ENCODE results near the gene ZC3H18. TPM values are rescaled to one million over a fixed set of nuclear protein-coding genes. Genes with fewer than 3 reads are reported as not detected.

The ZC3H18 gene
- total RNA-seq, 1 donor from 2014 or later: 92.9 TPM

DNA sequence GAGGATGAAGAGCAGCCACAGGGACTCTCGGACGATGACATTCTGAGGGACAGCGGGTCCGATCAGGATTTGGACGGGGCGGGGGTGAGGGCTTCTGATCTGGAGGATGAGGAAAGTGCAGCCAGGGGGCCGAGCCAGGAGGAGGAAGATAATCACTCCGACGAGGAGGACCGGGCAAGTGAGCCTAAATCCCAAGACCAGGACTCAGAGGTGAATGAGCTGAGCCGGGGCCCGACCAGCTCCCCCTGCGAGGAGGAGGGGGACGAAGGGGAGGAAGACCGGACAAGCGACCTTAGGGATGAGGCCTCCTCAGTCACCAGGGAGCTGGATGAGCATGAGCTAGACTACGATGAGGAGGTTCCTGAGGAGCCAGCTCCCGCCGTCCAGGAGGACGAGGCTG lies 7.0 kb downstream of the ZC3H18 start:
- intact Hi-C loops (cut with micrococcal nuclease): no loop called here

DNA sequence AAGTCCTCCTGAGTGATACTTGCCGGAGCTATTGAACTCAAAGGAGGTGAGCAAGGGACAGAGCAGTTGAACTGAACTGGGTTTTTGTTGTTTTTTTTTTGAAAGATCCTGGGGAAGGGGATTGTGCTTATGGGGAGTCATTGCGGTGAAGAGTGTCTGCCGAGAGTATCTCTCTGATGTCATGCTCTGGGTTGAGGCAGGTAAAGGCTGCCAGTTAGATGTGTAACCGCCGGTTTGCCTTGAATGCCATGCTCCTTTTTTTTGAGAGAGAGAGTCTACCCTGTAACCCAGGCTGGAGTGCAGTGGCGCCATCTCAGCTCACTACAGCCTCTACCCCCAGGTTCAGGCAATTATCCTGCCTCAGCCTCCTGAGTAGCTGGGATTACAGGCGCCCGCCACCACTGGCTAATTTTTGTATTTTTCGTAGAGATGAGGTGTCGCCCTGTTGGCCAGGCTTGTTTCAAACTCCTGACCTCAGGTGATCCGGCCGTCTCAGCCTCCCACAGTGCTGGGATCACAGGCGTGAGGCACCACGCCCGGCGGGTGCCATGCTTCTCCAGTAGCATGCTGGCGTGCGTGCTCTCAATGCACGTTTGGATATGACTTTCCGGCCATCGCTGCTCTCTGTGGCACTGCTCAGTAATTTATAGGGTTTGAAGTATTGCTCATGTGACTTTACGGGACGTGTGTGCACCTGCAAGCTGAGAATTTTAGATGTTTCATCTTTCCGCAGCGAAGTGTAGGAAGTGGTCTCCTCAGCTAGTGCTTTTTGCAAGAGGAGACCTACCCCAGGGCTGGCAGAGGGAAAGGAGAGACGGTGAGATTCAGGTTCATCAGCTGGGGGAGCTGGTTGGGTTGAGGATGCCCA lies 8.5 kb downstream of the ZC3H18 start:
- intact Hi-C loops (cut with micrococcal nuclease): no loop called here

DNA sequence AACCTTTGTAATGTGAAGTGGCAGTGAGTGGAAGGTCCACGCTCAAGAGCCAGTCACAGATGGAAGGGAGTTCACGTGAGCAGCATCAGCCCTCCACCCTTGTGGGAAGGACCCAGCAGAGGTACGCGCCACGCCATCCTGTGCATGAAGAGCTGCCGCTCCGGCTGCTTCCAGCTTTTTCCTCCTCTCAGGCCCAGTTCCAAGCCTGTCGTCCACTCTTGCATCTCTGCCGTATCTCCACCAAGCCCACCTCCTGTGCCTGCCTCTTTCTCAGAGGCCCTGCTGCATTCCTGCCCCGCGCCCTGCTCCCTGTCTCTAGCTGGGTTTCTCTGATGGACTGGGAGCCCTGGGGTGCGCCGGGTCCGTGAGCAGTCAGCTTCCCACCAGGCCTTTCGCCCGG lies 10.2 kb downstream of the ZC3H18 start:
- intact Hi-C loops (cut with micrococcal nuclease): no loop called here

DNA sequence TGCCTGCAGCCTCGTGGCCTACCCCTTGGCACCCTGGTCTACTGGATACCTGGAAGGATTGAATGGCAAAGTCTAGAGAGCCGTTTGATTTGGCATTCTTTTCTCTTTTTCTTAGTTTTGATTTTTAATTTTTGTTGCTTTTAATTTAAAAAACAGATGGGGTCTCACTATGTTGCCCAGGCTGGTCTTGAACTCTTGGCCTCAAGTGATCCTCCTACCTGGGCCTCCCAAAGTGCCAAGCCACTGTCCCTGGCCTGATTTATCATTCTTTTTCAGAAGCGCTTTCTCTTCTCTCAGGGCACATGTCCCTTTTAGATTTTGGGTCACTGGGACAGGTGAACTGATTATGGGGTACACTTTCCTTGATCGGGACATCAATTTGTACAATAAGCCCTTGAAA lies 10.8 kb downstream of the ZC3H18 start:
- intact Hi-C loops (cut with micrococcal nuclease): no loop called here

DNA sequence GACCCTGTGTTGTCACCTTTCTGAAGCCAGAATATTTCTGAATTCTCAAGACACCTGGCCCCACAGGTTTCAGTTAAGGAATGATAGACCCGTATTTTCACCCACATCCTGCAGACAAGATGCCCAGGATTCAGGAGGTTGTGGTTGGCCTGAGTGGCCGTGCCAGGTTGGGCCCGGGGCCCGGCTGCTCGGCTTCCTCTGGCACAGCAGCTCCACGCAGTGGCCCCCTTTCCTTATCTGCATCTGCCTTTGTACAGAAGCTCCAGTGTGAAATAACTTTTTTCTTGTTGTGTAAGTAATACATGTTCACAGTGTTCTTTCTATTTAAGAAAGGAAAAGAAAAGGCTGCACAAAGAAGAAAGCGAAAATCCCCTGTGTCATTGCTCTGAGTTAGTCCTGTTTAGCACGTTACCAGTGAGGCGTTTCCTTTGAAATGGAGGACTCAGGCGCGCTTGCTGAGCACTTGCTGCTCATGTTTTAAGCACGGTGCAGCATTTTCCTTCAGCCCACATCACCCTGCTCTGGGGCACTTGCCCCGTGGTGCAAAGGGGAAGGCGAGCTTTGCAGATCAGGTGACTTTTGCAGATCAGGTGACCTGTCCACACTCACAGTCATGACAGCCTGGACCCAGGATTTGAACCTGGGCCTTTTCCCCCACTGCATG lies 12.8 kb downstream of the ZC3H18 start:
- intact Hi-C loops (cut with micrococcal nuclease): no loop called here

DNA sequence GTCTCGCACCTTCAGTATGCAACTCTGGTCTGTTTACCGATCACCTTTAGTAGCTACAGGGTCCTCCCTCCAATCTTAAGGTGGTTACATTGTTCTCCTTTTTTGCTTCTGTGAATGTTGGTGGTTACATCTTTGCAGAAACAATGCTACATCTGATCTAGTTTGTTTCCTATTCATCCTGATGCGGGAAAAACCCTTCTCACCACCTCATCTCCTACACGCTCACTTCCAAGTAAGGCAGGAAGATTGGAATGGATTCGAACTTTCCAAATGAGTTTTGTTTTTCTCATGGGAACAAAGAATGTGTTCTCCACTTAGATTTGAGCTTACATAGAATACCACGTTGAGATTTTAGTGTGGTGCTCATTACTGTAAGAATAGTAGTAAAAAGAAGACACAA lies 14.5 kb downstream of the ZC3H18 start:
- intact Hi-C loops (cut with micrococcal nuclease): no loop called here

DNA sequence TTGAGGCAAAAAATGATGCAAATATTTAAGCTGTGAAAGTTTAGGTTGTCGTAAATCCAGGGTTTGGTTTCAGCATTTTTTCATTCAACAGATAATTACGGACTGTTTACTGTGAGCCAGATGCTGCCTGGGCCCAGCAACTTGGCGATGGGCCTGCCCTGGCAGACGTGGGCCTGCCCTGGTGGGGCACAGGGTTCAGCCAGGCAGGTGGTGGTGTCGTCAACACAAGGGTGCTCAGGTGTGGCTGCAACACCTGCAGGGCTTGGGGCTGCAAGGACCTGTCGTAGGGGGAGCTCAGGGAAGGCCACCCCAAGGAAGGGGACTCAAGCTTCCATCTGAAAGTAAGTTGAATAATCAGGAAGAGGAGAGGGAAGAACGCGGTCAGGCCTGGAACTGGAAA lies 15.1 kb downstream of the ZC3H18 start:
- intact Hi-C loops (cut with micrococcal nuclease): no loop called here

DNA sequence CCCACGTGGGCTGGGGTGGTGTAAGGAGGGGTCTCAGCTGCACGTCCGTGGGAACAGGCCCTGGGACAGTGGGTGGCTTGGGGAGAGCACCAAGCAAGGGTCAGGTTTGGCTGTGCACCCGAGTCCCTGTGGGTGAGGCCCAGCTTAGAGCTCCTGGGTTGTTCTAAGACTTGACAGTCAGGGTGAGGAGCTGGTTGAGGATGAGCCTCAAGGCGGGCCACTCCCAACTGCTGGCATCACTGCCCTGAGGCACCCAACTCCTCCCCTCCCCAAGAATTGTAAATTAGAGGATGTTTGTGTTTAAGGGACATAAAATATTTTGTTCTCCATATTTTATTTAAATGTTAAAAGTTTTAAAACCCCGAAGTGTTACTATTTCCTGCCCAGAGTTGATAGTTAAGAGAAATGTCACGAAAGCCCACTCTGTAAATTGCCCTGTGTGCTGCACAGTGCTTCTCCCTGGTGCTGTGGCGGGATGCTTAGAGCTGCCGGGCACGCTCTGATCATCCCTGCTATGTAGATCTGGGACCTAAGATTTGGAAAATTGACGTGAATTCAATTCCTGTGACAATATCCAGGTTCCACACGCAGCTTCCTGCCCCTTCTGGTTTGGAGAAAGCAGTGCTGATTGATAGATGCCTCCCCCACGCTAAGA lies 15.9 kb downstream of the ZC3H18 start:
- intact Hi-C loops (cut with micrococcal nuclease): no loop called here

DNA sequence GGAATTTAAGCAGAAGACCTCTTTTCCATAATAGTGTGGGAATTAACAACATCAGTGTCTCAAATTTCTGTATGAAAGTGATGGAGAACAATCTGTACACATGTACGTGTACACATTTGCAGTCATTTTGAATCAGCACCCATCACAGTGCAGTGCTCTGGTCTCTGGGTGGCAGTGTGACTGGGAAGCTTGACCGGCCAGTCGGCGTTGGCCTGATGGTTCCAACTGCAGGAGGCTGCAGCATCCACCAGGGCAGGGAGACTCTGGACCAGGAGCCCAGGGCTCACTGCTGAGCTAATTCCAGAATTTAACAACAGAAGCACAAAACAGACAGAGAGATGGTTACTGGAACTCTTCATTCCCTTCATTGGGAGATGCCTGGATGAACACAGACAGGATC lies 17.9 kb downstream of the ZC3H18 start:
- intact Hi-C loops (cut with micrococcal nuclease): no loop called here

DNA sequence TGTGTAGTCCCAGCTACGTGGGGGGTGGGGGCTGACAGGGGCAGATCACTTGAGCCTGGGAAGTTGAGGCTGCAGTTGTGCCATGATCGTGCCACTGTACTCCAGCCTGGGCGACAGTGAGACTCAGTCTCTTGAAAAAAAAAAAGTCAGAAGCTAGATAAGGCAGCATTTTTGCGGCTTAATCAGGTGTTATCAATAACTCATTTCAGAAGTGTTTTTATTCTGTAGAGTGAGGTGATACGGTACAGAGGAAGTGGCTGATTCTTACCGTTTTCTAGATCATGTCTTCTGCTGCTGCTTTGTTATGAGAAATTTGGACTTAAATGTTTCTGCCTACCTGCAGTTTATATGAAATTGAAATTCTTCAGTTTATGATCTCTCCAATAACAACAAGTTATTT lies 18.6 kb downstream of the ZC3H18 start:
- intact Hi-C loops (cut with micrococcal nuclease): no loop called here

DNA sequence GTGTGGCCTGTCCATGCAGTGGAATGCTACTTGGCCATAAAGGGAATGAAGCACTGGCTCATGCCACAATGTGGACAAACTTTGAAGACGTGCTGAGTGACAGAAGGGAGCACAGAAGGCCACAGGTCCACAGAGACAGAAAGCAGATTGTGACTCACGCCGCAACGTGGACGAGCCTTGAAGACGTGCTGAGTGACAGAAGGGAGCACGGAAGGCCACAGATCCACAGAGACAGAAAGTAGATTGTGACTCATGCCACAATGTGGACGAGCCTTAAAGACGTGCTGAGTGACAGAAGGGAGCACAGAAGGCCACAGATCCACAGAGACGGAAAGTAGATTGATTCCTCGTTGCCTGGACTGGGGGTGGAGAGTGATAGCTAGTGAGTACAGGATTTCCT lies 19.2 kb downstream of the ZC3H18 start:
- intact Hi-C loops (cut with micrococcal nuclease): no loop called here

DNA sequence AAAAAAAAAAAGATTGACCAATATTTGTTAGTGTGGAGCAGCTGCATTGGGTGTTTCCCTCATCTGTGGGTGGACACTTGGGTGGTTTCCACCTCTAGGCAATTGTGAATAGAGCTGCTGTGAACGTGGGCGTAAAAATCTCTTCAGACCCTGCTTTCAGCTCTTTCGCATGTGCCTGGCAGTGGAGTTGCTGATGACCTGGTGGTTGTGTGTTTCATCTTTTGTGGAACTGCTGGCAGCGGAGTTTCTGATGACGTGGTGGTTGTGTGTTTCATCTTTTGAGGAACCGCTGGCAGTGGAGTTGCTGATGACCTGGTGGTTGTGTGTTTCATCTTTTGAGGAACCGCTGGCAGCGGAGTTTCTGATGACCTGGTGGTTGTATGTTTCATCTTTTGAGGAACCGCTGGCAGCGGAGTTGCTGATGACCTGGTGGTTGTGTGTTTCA lies 21.4 kb downstream of the ZC3H18 start:
- intact Hi-C loops (cut with micrococcal nuclease): no loop called here

DNA sequence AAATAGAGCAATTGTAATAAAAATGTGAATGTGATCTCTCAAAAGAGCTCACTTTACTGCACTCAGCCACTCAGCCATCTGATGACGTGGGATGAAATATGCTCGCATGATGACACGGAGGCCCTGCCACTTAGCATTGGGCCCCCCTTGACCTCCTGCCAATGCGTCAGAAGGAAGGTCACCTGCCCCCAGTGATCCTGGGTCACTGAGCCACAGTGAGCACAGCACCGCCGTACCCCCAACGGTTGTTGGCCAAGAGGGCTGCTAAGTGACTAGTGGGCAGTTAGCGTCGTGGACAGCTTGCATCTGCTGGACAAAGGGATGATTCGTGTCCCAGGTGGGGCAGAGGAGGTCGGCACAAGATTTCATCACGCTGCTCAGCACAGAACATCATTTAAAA lies 22.9 kb downstream of the ZC3H18 start:
- intact Hi-C loops (cut with micrococcal nuclease): no loop called here

DNA sequence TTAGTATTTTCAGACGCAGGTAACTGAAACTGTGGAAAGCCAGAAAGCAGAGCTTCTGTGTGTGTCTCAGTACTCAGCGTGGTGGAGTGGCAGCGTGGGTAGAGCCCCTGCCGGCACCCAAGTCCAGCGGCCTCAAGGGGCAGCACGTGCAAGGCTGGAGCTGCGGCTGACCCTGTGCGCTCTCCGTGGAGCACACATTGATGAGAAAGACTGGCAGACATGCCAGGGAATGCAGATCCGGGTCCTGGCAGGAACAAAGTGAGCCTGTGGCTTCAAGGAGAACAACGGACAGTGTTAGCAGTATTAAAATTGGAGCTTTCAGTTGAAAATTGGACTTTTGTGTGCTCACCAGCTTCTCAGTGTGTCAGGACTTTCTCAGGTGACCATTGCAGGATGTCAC lies 23.3 kb downstream of the ZC3H18 start:
- intact Hi-C loops (cut with micrococcal nuclease): no loop called here

DNA sequence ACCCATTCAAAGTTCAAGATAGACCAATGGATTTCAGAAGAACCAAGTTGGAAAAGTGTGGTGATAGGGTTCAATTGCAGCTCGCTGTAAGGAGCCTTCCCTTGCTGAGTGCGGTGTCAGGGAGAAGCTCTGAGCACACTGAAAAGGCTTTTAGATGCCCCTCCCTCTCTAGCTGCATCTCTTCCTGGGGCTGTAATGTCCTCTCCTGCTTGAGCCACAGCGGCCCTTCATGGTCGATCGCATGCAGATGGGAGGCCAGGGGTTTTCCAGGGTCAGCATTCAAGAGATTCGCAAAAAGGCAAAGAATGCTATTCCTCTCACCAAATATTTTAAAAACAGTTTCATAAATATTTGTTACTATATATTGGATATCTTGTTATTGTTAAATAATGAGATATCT lies 23.7 kb downstream of the ZC3H18 start:
- intact Hi-C loops (cut with micrococcal nuclease): no loop called here

DNA sequence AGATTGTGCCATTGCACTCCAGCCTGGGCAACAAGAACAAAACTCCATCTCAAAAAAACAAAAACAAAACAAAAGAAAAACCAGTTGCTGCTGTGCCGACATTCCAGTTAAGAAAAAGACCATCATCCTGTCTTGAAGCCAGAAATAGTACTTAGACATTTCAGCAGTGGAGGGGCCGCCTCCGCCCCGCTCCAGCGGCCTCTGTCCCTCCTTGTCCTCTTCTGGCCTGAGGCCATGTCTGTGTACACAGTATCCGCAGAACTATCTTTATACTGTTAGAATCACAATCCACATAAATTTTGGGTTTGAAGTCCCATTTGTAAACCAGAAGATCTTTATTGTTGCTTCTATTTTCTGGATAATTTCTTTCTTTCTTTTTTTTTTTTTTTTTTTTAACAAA lies 24.9 kb downstream of the ZC3H18 start:
- intact Hi-C loops (cut with micrococcal nuclease): no loop called here

DNA sequence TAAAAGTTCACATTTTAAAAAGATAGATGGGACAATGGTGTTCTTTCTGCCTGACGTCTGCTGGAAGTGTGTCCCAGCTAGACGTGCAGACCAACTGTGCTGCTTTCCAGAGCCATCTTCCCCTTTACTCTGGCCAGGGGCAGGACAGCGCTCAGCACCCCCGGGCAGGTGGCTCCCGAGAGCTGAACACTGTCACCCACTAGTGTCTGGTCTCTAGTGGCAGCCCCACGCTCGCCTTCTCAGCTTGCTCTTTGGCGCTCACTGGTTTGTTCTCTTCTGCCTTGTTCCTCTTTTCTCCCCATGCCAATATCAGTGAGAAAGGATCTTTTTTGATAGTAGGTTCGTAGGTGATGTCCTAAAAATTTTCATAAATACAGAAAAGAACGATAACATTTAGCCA lies 25.7 kb downstream of the ZC3H18 start:
- intact Hi-C loops (cut with micrococcal nuclease): no loop called here

DNA sequence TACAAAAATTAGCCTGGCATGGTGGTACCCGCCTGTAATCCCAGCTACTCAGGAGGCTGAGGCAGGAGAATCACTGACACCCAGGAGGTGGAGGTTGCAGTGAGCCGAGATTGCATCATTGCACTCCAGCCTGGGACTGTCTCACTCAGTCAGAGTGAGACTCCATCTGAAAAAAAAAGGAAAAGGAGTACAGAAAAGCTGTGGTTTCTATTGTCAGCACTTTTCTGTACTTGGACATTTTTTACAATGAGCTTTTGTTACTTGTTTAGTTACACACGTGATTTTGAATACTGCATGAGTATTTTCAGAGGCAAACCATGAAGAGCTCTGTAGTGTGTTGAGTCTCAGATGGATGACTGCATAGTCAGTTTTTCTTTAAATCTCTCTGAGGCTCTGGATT lies 26.3 kb downstream of the ZC3H18 start:
- intact Hi-C loops (cut with micrococcal nuclease): no loop called here

DNA sequence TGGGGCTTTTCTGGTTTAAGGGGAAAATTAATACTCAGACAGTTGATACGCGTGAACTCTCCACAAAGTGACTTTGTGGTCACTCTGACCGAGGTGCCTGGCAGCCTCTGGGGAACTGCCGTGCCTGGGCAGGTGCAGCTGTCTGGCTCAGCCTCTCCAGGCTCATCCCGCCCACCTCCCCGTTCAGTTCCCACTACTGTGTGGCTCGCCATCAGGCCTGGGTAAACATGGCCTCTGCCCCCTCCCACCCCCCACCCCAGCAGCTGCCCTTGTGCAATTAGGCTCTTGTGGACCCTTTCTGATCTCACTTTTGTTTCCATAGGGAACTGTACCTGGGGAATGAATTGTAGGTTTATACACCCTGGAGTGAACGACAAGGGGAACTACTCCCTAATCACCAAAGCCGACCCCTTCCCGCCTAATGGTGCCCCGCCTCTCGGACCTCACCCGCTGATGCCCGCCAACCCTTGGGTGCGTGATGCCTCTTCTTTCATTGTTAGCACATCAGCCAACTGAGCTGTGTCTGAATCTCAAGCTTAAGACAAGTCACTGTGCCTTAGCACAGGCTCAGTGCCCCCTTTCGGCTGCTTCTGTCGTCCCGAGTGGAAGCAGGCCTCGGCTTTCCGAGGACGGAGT lies 27.8 kb downstream of the ZC3H18 start:
- intact Hi-C loops (cut with micrococcal nuclease): no loop called here

DNA sequence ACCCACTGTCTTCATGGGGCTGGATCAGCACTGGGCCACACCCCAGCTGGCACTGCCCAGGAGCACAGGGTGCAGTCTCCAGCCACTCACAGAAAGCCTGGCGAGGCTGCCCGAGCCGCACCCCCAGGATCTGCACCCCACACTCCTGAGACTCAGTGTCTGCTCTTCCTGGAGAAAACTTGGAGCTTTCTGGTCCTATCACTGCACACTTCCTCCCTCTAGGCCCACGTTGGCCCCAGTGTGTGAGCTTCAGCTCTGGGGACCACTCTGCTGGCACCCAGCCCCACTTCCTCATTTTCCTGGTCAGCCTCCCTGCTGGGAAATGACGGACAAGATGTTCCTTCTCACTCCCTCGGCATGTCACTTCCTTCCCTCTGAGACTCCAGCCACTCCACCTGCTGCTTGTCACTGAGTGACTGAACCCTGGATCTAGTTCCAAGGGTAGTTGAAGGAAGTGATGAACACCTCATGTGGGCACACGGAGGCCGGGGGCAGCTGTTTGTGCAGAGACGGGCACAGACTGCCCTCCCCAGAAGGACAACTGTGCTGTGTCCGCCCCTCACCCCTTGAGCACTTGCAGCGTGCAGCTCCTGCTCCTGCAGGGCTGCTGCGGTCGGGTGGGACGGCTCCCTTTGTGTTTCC lies 29.0 kb downstream of the ZC3H18 start:
- intact Hi-C loops (cut with micrococcal nuclease): no loop called here

DNA sequence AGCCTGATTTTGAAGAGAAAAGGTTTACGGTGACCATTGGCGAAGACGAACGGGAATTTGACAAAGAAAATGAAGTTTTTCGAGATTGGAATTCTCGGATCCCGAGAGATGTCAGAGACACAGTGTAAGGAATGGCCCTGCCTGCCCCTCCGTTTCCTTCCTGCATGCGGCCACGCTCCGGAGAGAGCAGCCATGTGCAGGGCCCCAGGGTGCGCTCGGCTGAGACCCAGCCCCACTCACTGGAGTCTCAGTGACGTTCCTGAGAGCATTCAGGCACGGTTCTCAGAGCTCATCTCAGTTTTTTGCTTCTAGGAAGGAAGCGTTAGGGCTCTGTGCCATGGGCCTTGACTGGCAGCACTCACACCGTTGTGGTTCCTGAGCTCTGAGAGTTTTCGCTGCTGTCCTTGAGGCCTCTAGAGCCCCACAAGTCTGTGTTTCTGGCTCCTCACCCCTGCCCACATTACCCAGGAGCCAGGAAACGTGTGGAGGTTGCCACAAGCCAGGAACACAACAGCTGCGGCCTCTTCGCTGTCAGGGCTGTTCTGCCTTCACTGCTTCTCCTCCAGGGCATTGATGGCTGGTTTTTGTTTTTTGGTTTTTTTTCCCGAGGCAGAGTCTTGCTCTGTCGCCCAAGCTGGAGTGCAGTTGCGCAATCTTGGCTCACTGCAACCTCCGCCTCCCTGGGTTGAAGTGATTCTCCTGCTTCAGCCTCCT lies 29.8 kb downstream of the ZC3H18 start:
- intact Hi-C loops (cut with micrococcal nuclease): no loop called here
